ENCODE results near the gene TAF1L.

The TAF1L gene

DNA sequence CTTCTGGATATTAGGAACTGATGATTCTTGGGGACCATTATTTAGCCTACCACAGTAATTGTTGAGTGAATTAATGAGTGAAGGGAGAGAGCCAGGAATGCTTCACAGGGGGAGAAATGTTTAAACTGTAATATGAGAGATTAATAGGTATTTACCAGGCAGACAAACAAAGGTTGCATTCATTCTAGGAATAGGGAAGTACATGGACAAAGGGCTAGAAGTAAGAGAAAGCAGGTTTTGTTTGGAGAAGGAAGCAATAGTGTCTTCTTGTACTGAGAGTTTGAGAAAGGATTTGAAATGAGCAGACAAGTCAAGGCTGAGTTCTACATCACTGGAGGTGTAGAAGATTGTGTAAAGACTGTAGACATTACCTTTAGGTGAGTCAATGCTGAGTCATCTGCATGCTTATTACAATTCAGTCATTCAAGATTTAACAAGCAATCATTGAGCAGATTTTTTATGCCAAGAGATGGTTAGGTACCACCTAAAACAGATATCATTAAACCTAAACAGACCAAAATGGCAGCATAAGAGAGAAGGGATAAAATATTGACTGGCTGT, 8.0 kb downstream of the TAF1L start:
- TF ChIP-seq, protein P1, sequence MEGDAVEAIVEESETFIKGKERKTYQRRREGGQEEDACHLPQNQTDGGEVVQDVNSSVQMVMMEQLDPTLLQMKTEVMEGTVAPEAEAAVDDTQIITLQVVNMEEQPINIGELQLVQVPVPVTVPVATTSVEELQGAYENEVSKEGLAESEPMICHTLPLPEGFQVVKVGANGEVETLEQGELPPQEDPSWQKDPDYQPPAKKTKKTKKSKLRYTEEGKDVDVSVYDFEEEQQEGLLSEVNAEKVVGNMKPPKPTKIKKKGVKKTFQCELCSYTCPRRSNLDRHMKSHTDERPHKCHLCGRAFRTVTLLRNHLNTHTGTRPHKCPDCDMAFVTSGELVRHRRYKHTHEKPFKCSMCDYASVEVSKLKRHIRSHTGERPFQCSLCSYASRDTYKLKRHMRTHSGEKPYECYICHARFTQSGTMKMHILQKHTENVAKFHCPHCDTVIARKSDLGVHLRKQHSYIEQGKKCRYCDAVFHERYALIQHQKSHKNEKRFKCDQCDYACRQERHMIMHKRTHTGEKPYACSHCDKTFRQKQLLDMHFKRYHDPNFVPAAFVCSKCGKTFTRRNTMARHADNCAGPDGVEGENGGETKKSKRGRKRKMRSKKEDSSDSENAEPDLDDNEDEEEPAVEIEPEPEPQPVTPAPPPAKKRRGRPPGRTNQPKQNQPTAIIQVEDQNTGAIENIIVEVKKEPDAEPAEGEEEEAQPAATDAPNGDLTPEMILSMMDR (IDR thresholded peaks at IDR 0.05): no peak
- no peaks in the 10 kb centered on the region for H3K27me3 ChIP-seq
- H3K27ac ChIP-seq: no peak overlapping the region
- intact Hi-C loops (cut with DNase I; ENCODE audit: low total_unique reads): no loop called here
- no peak for DNase-seq
- H3K4me3 ChIP-seq: no peak overlapping the region
- no peaks in the 10 kb centered on the region for H3K36me3 ChIP-seq
- H3K9me3 ChIP-seq: no peaks in the 10 kb centered on the region
- H3K4me1 ChIP-seq: no peaks in the 10 kb centered on the region

DNA sequence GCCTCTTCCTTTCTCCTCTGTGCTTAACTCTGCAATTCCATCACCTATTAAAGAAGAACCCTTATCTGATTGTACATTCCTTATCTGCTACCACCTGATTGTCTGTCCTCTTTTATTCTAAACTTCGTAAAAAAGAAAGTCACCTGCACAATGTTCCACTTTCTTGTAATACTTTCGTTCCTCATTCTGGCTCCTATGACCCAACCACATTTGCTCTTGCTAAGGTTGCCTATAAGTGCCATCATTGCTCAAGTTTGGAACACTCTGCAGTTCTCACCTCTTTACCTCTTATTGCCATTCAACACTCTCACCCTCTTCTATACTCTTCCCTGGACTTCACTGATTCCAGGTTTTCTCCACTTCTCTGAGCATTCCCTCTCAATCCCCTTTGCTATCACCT, 10.1 kb downstream of the TAF1L start:
- H3K9me3 ChIP-seq: no peaks in the 10 kb centered on the region
- DNase-seq: no peak
- TF ChIP-seq, protein P1 (IDR thresholded peaks at IDR 0.05): no peak

DNA sequence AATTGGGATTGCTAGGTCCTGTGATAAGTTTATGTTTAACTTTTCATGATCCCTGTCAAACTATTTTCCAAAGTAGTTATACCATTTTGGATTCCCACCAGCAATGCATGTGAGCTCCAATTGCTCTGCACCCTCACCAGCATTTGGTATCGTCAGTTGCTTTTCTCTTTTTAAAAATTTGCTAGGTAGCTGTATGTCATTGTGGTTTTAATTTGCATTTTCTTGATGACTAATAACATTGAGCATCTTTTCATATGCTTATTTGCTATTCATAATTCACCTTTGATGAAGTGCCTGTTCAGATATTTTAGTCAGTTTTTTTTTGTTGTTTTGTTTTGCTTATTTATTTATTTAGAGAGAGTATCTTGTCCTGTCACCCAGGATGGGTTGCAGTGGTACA, 12.5 kb downstream of the TAF1L start:
- Histone ChIP-seq H3K27me3 (peaks cover 0 to 3% of the 10 kb centered on the region in 2 donors), H3K36me3 (no peaks in the 10 kb centered on the region), H3K27ac (no peak overlapping the region), H3K4me1 (no peaks in the 10 kb centered on the region), H3K9me3 (no peaks in the 10 kb centered on the region), H3K4me3 (no peak overlapping the region)
- TF ChIP-seq, protein P1 (IDR thresholded peaks at IDR 0.05): no peak
- no peak for DNase-seq
- intact Hi-C loops (cut with DNase I; ENCODE audit: low total_unique reads): no loop called here

More for the DNA sequence above, 10.1 kb downstream of the TAF1L start:
- no peaks in the 10 kb centered on the region for H3K36me3 ChIP-seq
- H3K27me3 ChIP-seq: no peaks in the 10 kb centered on the region
- no peak overlapping the region for H3K4me3 ChIP-seq
- no peaks in the 10 kb centered on the region for H3K4me1 ChIP-seq
- no peak overlapping the region for H3K27ac ChIP-seq
- intact Hi-C loops (cut with DNase I; ENCODE audit: low total_unique reads): no loop called here

DNA sequence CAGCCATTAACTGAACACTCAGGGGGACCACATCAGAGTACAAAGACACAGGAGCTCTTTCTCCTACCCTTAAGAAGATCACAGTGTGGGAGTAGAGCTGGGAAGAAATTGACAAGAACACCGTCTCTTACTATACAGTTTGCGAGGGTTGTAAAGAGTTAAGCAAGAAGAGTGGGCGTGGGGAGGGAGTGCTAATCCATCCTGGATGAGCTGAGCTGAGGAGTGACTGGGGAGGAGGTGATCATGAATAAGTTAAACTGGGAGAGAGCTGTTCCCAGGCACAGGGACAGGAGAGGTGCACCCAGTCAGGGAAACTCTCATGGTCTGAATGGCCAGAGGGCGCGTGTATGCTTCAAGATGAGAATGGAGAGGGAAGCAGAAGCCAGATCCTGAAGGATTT, 17.2 kb downstream of the TAF1L start:
- no peaks in the 10 kb centered on the region for H3K4me1 ChIP-seq
- no peak for DNase-seq
- intact Hi-C loops (cut with DNase I; ENCODE audit: low total_unique reads): no loop called here
- no peaks in the 10 kb centered on the region for H3K9me3 ChIP-seq
- TF ChIP-seq, protein P1 (IDR thresholded peaks at IDR 0.05): no peak
- no peaks in the 10 kb centered on the region for H3K36me3 ChIP-seq
- H3K4me3 ChIP-seq: no peak overlapping the region
- H3K27ac ChIP-seq: no peak overlapping the region
- peaks cover 0 to 3% of the 10 kb centered on the region in 2 donors for H3K27me3 ChIP-seq

DNA sequence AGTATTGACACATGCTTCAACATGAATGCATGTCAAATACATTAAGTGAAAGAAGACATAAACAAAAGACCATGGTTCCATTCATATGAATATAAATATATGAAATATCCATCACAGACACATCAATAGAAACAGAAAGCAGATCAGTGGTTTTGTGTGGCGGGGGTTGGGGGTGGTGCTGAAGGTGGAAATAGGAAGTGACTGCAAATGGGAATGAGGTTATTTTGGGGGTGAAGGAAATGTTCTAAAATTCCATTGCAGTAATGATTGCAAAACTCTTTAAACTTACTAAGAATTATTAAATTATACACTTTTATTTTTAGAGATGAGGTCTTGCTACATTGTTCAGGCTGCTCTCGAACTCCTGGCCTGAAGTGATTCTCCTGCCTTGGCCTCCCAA, 28.7 kb downstream of the TAF1L start:
- Histone ChIP-seq H3K36me3 (no peaks in the 10 kb centered on the region), H3K4me3 (no peak overlapping the region), H3K27ac (no peak overlapping the region), H3K9me3 (peaks cover 0 to 9% (median 0%) of the 10 kb centered on the region in 3 donors), H3K4me1 (no peaks in the 10 kb centered on the region), H3K27me3 (no peaks in the 10 kb centered on the region)
- TF ChIP-seq, protein P1 (IDR thresholded peaks at IDR 0.05): no peak
- intact Hi-C loops (cut with DNase I; ENCODE audit: low total_unique reads): no loop called here
- no peak for DNase-seq
